HG03457 (cell line): ENCODE measurements around the gene SLIT3.

Experiments used
- ATAC-seq: cut with Tn5 transposase; IDR thresholded peaks from one replicate; pipeline ENCODE4 v1.9.1; 2021; ENCODE audit warnings: moderate number of reproducible peaks; ENCODE audit not compliant: unreplicated experiment

Gene SLIT3

GRCh38 chr5:168879331-168879730, 421.6 kb downstream of the SLIT3 start:
- peak; percentile 28 for ATAC-seq

GRCh38 chr5:168878135-168878745, 422.7 kb downstream of the SLIT3 start:
- ATAC-seq = no peak

- ATAC-seq = no peak
Observed at GRCh38 chr5:168877132-168877892, 423.6 kb downstream of the SLIT3 start.

GRCh38 chr5:168876419-168876818, 424.5 kb downstream of the SLIT3 start:
- no peak for ATAC-seq

GRCh38 chr5:168875832-168876231, 425.1 kb downstream of the SLIT3 start:
- no peak for ATAC-seq

GRCh38 chr5:168874713-168875380, 426.1 kb downstream of the SLIT3 start:
- ATAC-seq = no peak

GRCh38 chr5:168872246-168872645, 428.7 kb downstream of the SLIT3 start:
- no peak for ATAC-seq

- ATAC-seq = no peak
Observed at GRCh38 chr5:168870910-168871309, 430.0 kb downstream of the SLIT3 start.

- ATAC-seq = no peak
Observed at GRCh38 chr5:168869615-168870227, 431.2 kb downstream of the SLIT3 start.

GRCh38 chr5:168867241-168867640, 433.7 kb downstream of the SLIT3 start:
- no peak for ATAC-seq

GRCh38 chr5:168865968-168866367, 435.0 kb downstream of the SLIT3 start:
- ATAC-seq = no peak

GRCh38 chr5:168863021-168863420, 437.9 kb downstream of the SLIT3 start:
- ATAC-seq = no peak

- ATAC-seq = no peak
Observed at GRCh38 chr5:168860503-168860902, 440.4 kb downstream of the SLIT3 start.

GRCh38 chr5:168860081-168860480, 440.9 kb downstream of the SLIT3 start:
- ATAC-seq = no peak

- no peak for ATAC-seq
Observed at GRCh38 chr5:168859471-168859870, 441.5 kb downstream of the SLIT3 start.

GRCh38 chr5:168858994-168859393, 441.9 kb downstream of the SLIT3 start:
- ATAC-seq = no peak

- no peak for ATAC-seq
Observed at GRCh38 chr5:168858371-168858770, 442.6 kb downstream of the SLIT3 start.

GRCh38 chr5:168853972-168854371, 447.0 kb downstream of the SLIT3 start:
- no peak for ATAC-seq

- no peak for ATAC-seq
Observed at GRCh38 chr5:168852329-168852728, 448.6 kb downstream of the SLIT3 start.

GRCh38 chr5:168851902-168852321, 449.0 kb downstream of the SLIT3 start:
- ATAC-seq = peak; percentile 74

GRCh38 chr5:168850683-168851082, 450.3 kb downstream of the SLIT3 start:
- ATAC-seq = no peak

- no peak for ATAC-seq
Observed at GRCh38 chr5:168848569-168848968, 452.4 kb downstream of the SLIT3 start.
